ENCODE results near the gene ADAMTS12. TPM values are rescaled to one million over a fixed set of nuclear protein-coding genes. Genes with fewer than 3 reads are reported as not detected.

The ADAMTS12 gene
- total and polyA plus RNA-seq, 10 of the 15 experiments (the other 5 are each of a cell fraction or from before 2014, with no cell fraction given), result 0.11 to 35.8 (median 20.7) TPM

DNA sequence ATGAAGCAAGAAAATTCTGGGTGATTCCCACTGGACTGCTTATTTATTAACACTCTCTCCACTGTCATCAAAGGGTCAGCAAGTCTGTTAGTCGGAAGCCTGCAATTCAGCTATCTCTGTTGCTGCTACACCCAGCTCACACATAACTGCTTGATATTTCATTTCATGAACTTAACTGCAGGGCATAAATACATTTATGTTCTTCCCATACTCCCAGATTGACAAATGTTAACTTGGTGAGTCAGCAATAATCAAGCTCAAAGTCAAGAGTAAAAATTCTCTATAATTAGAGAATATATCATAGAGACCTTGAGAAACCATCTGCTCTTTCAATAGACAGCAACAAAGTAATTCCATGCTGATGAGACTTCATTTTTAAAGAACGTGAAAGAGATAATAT, 198.8 kb downstream of the ADAMTS12 start:
- ChIA-PET CTCF (no interaction called here), POLR2A (no interaction called here), RAD21 (ENCODE audit: unreplicated experiment) (no interaction called here), SMC1A (ENCODE audit: uncharacterized antibody, unreplicated experiment) (interaction anchor here (1.0 kb wide), 1 partner anchor 79 kb away, joined by 3 read pairs; no protein-coding TSS in a partner anchor)
- no peak for ATAC-seq
- no peaks in the 10 kb centered on the region for H3K4me1 ChIP-seq (ENCODE audit: control insufficient read depth, insufficient read depth, low read length)
- in situ Hi-C loops (cut with MboI), result no loop called here
- no peak for FAIRE-seq
- TF ChIP-seq NFYB (IDR thresholded peaks at IDR 0.05; ENCODE audit: insufficient read depth, low read depth, low read length), result no peak
- no peak for TF ChIP-seq ZSCAN29 (IDR thresholded peaks at IDR 0.05)
- no peak for TF ChIP-seq SMAD5 (IDR thresholded peaks at IDR 0.05; ENCODE audit: low read depth)
- no peak for TF ChIP-seq RELB (IDR thresholded peaks at IDR 0.05; ENCODE audit: low read depth)
- no peak for TF ChIP-seq MLLT1 (IDR thresholded peaks at IDR 0.05)
- TF ChIP-seq JUNB (IDR thresholded peaks at IDR 0.05), result no peak
- TF ChIP-seq KLF5 (IDR thresholded peaks at IDR 0.05; ENCODE audit: partially characterized antibody), result no peak
- TF ChIP-seq ZBED1 (IDR thresholded peaks at IDR 0.05; ENCODE audit: borderline replicate concordance), result no peak
- TF ChIP-seq IRF3 (IDR thresholded peaks at IDR 0.05), result no peak
- no peak for TF ChIP-seq CHD2 (IDR thresholded peaks at IDR 0.05; ENCODE audit: borderline replicate concordance, low read depth, low read length)
- TF ChIP-seq IRF4 (IDR thresholded peaks at IDR 0.05; ENCODE audit: low read depth, low read length), result no peak
- no peaks in the 10 kb centered on the region for H4K20me1 ChIP-seq (ENCODE audit: control insufficient read depth, insufficient read depth)
- 95% methylated on average over 2 of the region's 2 CpGs for WGBS (ENCODE audit: insufficient coverage, insufficient replicate concordance, low lambda C conversion rate, missing lambda C conversion rate)
- H3K36me3 ChIP-seq (ENCODE audit: control insufficient read depth in 2 of 2, insufficient read depth in 2 of 2, low read length in 1 of 2), result no peaks in the 10 kb centered on the region
- H3K4me3 ChIP-seq, result no peak overlapping the region
- DNase-seq (ENCODE audit: low read depth, low spot score), result no peak
- H3K9me3 ChIP-seq (replicated peaks; ENCODE audit: control insufficient read depth, insufficient read depth, low read length), result peaks cover 6% of the 10 kb centered on the region; the same call in 2 of the 3 replicates
- H3K4me2 ChIP-seq (ENCODE audit: control insufficient read depth, insufficient read depth), result no peak overlapping the region
- BruUV-seq (replicated peaks), result no TSS peak
- H2AFZ ChIP-seq (ENCODE audit: control insufficient read depth, low read depth, low read length), result no peak overlapping the region
- no peak overlapping the region for H3K27ac ChIP-seq (ENCODE audit: control insufficient read depth, insufficient read depth)
- intact Hi-C loops (cut with micrococcal nuclease; ENCODE audit: unreplicated experiment), result no loop called here
- H3K79me2 ChIP-seq (ENCODE audit: control insufficient read depth, insufficient read depth, low read length), result no peaks in the 10 kb centered on the region
- no peak overlapping the region for H3K9ac ChIP-seq (ENCODE audit: control insufficient read depth, insufficient read depth, low read length)
- no peaks in the 10 kb centered on the region for H3K27me3 ChIP-seq (replicated peaks in 1 of 2; ENCODE audit: control insufficient read depth in 2 of 2, insufficient read depth in 2 of 2, low read length in 1 of 2)
